SU-DHL-6 (cell line): ENCODE data around the gene HSD3B7.

Source experiments
- H2AFZ ChIP-seq: fragments of 200-600 bp; sonication (generic); 2 replicates; pipeline ENCODE4 v1.6.1; 2014; ENCODE audit warnings: low read depth, mild to moderate bottlenecking, moderate library complexity, mixed read lengths, antibody characterized with exemption, low read length; ENCODE audit not compliant: severe bottlenecking
- H3F3A ChIP-seq: fragments of 200-600 bp; shearing (Covaris generic); 2 replicates; pipeline ENCODE4 v1.6.0; 2016; ENCODE audit warnings: antibody characterized with exemption, mild to moderate bottlenecking; ENCODE audit not compliant: insufficient read depth
- H3K27ac ChIP-seq: fragments of 200-600 bp; sonication (generic); 2 replicates; pipeline ENCODE4 v1.5.1; 2016; ENCODE audit warnings: low read depth, mild to moderate bottlenecking, low read length, moderate library complexity, mixed read lengths
- H3K27me3 ChIP-seq: fragments of 200-600 bp; sonication (generic), shearing (Covaris generic); 2 replicates; pipeline ENCODE4 v1.6.0; 2014; ENCODE audit warnings: mild to moderate bottlenecking, low read length
- H3K36me3 ChIP-seq: fragments of 200-600 bp; sonication (generic); 2 replicates; pipeline ENCODE4 v1.6.1; 2014; ENCODE audit warnings: mild to moderate bottlenecking, low read length, mixed read lengths
- H3K4me2 ChIP-seq: fragments of 300-600, 200-600 bp; shearing (Covaris generic), sonication (generic); 2 replicates; pipeline ENCODE4 v1.6.0; 2014; ENCODE audit warnings: low read length, low read depth, mild to moderate bottlenecking; ENCODE audit not compliant: poor library complexity, severe bottlenecking
- H3K4me3 ChIP-seq: fragments of 200-600 bp; sonication (generic); 2 replicates; pipeline ENCODE4 v1.5.1; 2014; ENCODE audit warnings: antibody characterized with exemption, low read length, mild to moderate bottlenecking, mixed read lengths; ENCODE audit not compliant: insufficient read depth, poor library complexity, severe bottlenecking
- H3K79me2 ChIP-seq: fragments of 200-600 bp; sonication (generic); 2 replicates; pipeline ENCODE4 v1.6.1; 2014; ENCODE audit warnings: mild to moderate bottlenecking, low read length, moderate library complexity; ENCODE audit not compliant: insufficient read depth
- H3K9ac ChIP-seq: fragments of 200-600 bp; sonication (generic); 2 replicates; pipeline ENCODE4 v1.7.0; 2014; ENCODE audit warnings: mild to moderate bottlenecking, low read length
- H3K9me2 ChIP-seq: fragments of 200-600 bp; sonication (generic); replicated peaks from 2 replicates; pipeline ENCODE4 v1.6.1; 2014; ENCODE audit warnings: low read length; ENCODE audit not compliant: insufficient read depth
- H3K9me3 ChIP-seq: fragments of 200-600 bp; sonication (generic); 2 replicates; pipeline ENCODE4 v1.6.1; 2014; ENCODE audit warnings: low read length, mixed read lengths; ENCODE audit not compliant: insufficient read depth
- H4K20me1 ChIP-seq: fragments of 200-600 bp; sonication (generic); 2 replicates; pipeline ENCODE4 v1.6.1; 2014; ENCODE audit warnings: low read depth, mild to moderate bottlenecking, antibody characterized with exemption, low read length, moderate library complexity, mixed read lengths
- EZH2phosphoT487 ChIP-seq: fragments of 200-600 bp; sonication (generic), shearing (Covaris generic); conservative IDR thresholded peaks from 2 replicates; pipeline ENCODE4 v1.6.1; 2018; ENCODE audit warnings: mild to moderate bottlenecking, antibody characterized with exemption, low read length, moderate library complexity, mixed read lengths
- TF ChIP-seq, protein P1 (sequence below): fragments of 200-600 bp; sonication (generic); IDR thresholded peaks from one replicate; pipeline ENCODE4 v1.5.1; 2017; ENCODE audit warnings: antibody characterized with exemption, mild to moderate bottlenecking, low read length, moderate library complexity; ENCODE audit not compliant: insufficient read depth, poor library complexity, severe bottlenecking

The HSD3B7 gene

DNA sequence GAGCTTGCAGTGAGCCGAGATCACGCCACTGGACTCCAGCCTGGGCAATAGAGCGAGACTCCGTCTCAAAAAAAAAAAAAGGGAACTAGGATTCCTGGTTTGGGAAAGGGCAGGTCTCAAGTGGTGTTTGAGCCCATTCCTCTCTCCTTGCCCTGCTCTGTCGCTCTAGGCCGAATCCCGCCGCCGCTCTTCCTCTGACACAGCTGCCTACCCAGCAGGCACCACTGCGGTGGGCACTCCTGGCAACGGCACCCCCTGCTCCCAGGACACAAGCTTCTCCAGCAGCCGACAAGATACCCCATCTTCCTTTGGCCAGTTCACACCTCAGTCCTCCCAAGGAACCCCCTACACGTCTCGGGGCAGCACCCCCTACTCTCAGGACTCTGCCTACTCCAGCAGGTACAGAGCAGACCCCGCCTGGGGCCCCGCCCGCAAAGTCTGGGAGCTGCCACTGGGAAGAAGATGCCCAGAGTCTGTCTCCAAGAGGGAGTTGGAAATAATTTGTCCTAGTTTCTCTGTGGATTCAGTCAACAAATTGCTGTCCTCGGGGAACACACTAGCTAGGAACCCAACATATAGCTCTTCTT lies 21.0 kb upstream of the HSD3B7 start:
- Histone ChIP-seq H3K27me3 (no peaks in the 10 kb centered on the region), H3K27ac (no peak overlapping the region), H2AFZ (no peak overlapping the region), H3K36me3 (peaks cover 14% of the 10 kb centered on the region; the same call in 1 of the 2 replicates), H3K9me2 (no peaks in the 10 kb centered on the region), H3K4me2 (no peak overlapping the region), H3K4me3 (no peak overlapping the region), H3F3A (0 out of 2 replicates have a peak, but pooled peaks cover 2% of the 10 kb centered on the region), H4K20me1 (no peaks in the 10 kb centered on the region), H3K79me2 (peaks cover 2% of the 10 kb centered on the region), H3K9ac (no peak overlapping the region), H3K9me3 (no peaks in the 10 kb centered on the region)
- TF ChIP-seq, protein P1, sequence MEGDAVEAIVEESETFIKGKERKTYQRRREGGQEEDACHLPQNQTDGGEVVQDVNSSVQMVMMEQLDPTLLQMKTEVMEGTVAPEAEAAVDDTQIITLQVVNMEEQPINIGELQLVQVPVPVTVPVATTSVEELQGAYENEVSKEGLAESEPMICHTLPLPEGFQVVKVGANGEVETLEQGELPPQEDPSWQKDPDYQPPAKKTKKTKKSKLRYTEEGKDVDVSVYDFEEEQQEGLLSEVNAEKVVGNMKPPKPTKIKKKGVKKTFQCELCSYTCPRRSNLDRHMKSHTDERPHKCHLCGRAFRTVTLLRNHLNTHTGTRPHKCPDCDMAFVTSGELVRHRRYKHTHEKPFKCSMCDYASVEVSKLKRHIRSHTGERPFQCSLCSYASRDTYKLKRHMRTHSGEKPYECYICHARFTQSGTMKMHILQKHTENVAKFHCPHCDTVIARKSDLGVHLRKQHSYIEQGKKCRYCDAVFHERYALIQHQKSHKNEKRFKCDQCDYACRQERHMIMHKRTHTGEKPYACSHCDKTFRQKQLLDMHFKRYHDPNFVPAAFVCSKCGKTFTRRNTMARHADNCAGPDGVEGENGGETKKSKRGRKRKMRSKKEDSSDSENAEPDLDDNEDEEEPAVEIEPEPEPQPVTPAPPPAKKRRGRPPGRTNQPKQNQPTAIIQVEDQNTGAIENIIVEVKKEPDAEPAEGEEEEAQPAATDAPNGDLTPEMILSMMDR, result no peak
- no peak for TF ChIP-seq EZH2phosphoT487

DNA sequence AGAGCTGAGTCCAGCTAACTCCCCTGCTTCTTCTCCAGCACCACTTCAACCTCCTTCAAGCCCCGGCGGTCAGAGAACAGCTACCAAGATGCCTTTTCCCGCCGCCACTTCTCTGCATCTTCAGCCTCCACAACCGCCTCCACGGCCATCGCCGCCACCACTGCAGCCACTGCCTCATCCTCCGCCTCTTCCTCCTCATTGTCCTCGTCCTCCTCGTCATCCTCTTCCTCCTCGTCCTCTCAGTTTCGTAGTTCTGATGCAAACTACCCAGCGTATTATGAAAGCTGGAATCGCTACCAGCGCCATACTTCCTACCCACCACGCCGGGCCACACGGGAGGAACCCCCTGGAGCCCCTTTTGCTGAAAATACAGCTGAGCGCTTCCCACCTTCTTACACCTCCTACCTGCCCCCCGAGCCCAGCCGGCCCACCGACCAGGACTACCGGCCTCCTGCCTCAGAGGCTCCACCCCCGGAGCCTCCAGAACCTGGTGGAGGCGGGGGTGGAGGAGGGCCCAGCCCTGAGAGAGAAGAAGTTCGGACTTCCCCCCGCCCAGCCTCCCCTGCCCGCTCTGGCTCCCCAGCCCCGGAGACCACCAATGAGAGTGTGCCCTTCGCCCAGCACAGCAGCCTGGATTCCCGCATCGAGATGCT lies 20.3 kb upstream of the HSD3B7 start:
- Histone ChIP-seq H3K36me3 (peaks cover 13% of the 10 kb centered on the region; the same call in 1 of the 2 replicates), H2AFZ (no peak overlapping the region), H3K4me2 (no peak overlapping the region), H3F3A (no peaks in the 10 kb centered on the region), H3K9ac (no peak overlapping the region), H4K20me1 (no peaks in the 10 kb centered on the region), H3K9me2 (no peaks in the 10 kb centered on the region), H3K9me3 (no peaks in the 10 kb centered on the region), H3K27ac (no peak overlapping the region), H3K27me3 (no peaks in the 10 kb centered on the region), H3K79me2 (no peaks in the 10 kb centered on the region; the same call in 1 of the 2 replicates), H3K4me3 (no peak overlapping the region)
- TF ChIP-seq EZH2phosphoT487, result no peak
- TF ChIP-seq, protein P1, result no peak

DNA sequence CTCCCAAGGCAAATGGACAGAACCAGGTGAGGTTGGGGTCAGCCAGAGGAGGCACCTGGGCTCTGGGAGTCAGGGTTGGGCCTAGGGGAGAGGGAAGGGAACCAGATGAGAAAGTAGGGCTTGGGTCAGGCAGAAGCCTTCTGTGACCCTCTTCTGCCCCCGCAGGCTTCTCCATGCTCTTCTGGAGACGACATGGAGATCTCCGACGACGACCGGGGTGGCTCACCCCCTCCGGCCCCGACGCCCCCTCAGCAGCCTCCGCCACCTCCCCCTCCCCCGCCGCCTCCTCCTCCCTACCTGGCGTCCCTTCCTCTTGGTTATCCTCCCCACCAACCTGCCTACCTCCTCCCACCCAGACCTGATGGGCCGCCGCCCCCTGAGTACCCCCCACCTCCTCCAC lies 19.6 kb upstream of the HSD3B7 start:
- no peak for TF ChIP-seq EZH2phosphoT487
- Histone ChIP-seq H3K4me2 (no peak overlapping the region), H3K4me3 (no peak overlapping the region), H3K9me2 (no peaks in the 10 kb centered on the region), H2AFZ (no peak overlapping the region), H3K9ac (no peak overlapping the region), H4K20me1 (no peaks in the 10 kb centered on the region), H3K27ac (no peak overlapping the region), H3K79me2 (no peaks in the 10 kb centered on the region; the same call in 1 of the 2 replicates), H3F3A (no peaks in the 10 kb centered on the region), H3K9me3 (no peaks in the 10 kb centered on the region), H3K36me3 (peaks cover 6% of the 10 kb centered on the region; the same call in 1 of the 2 replicates), H3K27me3 (no peaks in the 10 kb centered on the region)
